ENCODE data around the gene APPL2. TPM values are rescaled to one million over a fixed set of nuclear protein-coding genes. Genes with fewer than 3 reads are reported as not detected.

The APPL2 gene
- total RNA-seq, 1 experiment from 2014 or later = 26.7 TPM

DNA sequence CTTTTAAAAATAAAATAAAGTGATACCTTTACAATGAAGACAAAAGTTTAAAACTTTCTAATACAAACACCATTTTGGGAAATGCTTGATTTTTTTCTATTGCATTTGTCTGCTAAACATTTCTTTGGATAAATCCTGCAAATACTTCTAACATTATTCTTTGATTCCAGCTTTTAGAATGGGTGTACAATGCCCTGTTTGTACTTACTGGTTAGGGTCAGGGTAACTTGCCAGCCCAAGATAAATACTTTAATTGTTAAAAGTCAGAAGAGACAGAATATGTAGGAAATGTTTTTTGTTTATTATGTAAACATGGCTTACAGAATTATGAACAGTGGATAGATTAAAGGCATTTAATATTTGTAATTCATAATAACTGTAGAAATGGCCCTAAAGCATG is 68.0 kb downstream of the APPL2 start:
- no peaks in the 10 kb centered on the region for H3K9me3 ChIP-seq (ENCODE audit: low read depth, low read length, poor library complexity, severe bottlenecking)
- H3K27me3 ChIP-seq (replicated peaks; ENCODE audit: insufficient read depth, low read depth, low read length, poor library complexity) = no peaks in the 10 kb centered on the region
- CTCF ChIA-PET = no interaction called here
- no peak overlapping the region for H3K27ac ChIP-seq (ENCODE audit: low read depth, low read length, poor library complexity, severe bottlenecking)
- intact Hi-C loops (cut with micrococcal nuclease; ENCODE audit: unreplicated experiment) = no loop called here
- no peaks in the 10 kb centered on the region for H3K4me1 ChIP-seq (ENCODE audit: insufficient read depth, low read length, poor library complexity, severe bottlenecking)
- DNase-seq (ENCODE audit: low spot score) = no peak
- POLR2A ChIA-PET (ENCODE audit: low non-redundant PET) = interaction anchor here (0.6 kb wide), 1 partner anchor 573 kb away, joined by 3 read pairs; no protein-coding TSS in a partner anchor
- no TSS peak for BruUV-seq (replicated peaks)
- H3K36me3 ChIP-seq (ENCODE audit: insufficient read depth, low read length, poor library complexity, severe bottlenecking) = peaks cover 34% of the 10 kb centered on the region
- no peak overlapping the region for H3K4me3 ChIP-seq (ENCODE audit: low read depth, low read length, poor library complexity, severe bottlenecking)
- no peak for TF ChIP-seq EZH2 (IDR thresholded peaks at IDR 0.05; ENCODE audit: borderline replicate concordance, low read depth, low read length, poor library complexity, severe bottlenecking)
- TF ChIP-seq, protein P1, sequence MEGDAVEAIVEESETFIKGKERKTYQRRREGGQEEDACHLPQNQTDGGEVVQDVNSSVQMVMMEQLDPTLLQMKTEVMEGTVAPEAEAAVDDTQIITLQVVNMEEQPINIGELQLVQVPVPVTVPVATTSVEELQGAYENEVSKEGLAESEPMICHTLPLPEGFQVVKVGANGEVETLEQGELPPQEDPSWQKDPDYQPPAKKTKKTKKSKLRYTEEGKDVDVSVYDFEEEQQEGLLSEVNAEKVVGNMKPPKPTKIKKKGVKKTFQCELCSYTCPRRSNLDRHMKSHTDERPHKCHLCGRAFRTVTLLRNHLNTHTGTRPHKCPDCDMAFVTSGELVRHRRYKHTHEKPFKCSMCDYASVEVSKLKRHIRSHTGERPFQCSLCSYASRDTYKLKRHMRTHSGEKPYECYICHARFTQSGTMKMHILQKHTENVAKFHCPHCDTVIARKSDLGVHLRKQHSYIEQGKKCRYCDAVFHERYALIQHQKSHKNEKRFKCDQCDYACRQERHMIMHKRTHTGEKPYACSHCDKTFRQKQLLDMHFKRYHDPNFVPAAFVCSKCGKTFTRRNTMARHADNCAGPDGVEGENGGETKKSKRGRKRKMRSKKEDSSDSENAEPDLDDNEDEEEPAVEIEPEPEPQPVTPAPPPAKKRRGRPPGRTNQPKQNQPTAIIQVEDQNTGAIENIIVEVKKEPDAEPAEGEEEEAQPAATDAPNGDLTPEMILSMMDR (conservative IDR thresholded peaks at IDR 0.05; ENCODE audit: low read depth, low read length) = no peak

DNA sequence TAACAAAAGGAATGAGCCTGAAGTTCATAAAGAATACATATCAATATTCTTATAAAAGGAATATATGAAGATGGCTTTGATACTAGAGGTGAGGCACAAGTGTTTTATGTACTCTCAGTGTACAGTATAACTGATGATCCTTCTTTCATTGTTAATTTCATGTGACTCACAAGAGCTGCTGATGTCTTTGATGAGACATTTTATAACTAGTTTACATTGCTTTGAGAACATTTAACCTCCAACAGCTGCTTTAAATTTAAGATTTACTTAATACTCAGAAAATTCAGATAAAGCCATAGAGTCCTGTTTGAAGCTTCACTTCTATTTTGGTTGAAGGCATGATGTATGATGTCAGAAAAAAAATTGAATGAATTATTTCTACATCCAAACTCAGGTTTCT is 68.6 kb downstream of the APPL2 start:
- no TSS peak for BruUV-seq (replicated peaks)
- Histone ChIP-seq H3K4me3 (ENCODE audit: low read depth, low read length, poor library complexity, severe bottlenecking) (no peak overlapping the region), H3K27me3 (replicated peaks; ENCODE audit: insufficient read depth, low read depth, low read length, poor library complexity) (no peaks in the 10 kb centered on the region), H3K27ac (ENCODE audit: low read depth, low read length, poor library complexity, severe bottlenecking) (no peak overlapping the region), H3K36me3 (ENCODE audit: insufficient read depth, low read length, poor library complexity, severe bottlenecking) (peaks cover 34% of the 10 kb centered on the region), H3K4me1 (ENCODE audit: insufficient read depth, low read length, poor library complexity, severe bottlenecking) (no peaks in the 10 kb centered on the region), H3K9me3 (ENCODE audit: low read depth, low read length, poor library complexity, severe bottlenecking) (no peaks in the 10 kb centered on the region)
- no peak for DNase-seq (ENCODE audit: low spot score)
- CTCF ChIA-PET = no interaction called here
- intact Hi-C loops (cut with micrococcal nuclease; ENCODE audit: unreplicated experiment) = no loop called here
- POLR2A ChIA-PET (ENCODE audit: low non-redundant PET) = no interaction called here
- TF ChIP-seq EZH2 (IDR thresholded peaks at IDR 0.05; ENCODE audit: borderline replicate concordance, low read depth, low read length, poor library complexity, severe bottlenecking) = no peak
- TF ChIP-seq, protein P1 (conservative IDR thresholded peaks at IDR 0.05; ENCODE audit: low read depth, low read length) = no peak

DNA sequence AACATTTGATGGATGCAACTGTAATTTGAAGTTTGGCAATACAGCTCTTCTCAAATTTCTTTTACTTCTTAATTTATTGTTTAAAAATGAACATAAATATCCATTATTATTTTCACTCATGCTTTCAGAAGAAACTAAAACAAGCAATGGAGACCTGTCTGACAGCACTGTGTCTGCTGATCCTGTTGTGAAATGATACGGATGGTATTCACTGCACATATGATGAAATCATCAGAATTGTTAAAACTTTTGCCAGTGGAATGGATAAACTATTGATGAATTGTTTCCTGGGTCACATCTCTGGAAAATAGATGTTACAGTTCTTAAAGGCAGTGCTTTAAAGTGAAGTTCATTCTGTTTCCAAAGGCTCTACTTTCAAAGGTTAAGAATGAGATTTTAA is 69.2 kb downstream of the APPL2 start:
- Histone ChIP-seq H3K36me3 (ENCODE audit: insufficient read depth, low read length, poor library complexity, severe bottlenecking) (peaks cover 39% of the 10 kb centered on the region), H3K4me1 (ENCODE audit: insufficient read depth, low read length, poor library complexity, severe bottlenecking) (no peaks in the 10 kb centered on the region), H3K9me3 (ENCODE audit: low read depth, low read length, poor library complexity, severe bottlenecking) (no peaks in the 10 kb centered on the region), H3K4me3 (ENCODE audit: low read depth, low read length, poor library complexity, severe bottlenecking) (no peak overlapping the region), H3K27me3 (replicated peaks; ENCODE audit: insufficient read depth, low read depth, low read length, poor library complexity) (no peaks in the 10 kb centered on the region), H3K27ac (ENCODE audit: low read depth, low read length, poor library complexity, severe bottlenecking) (no peak overlapping the region)
- ChIA-PET POLR2A (ENCODE audit: low non-redundant PET) (no interaction called here), CTCF (no interaction called here)
- no TSS peak for BruUV-seq (replicated peaks)
- intact Hi-C loops (cut with micrococcal nuclease; ENCODE audit: unreplicated experiment) = no loop called here
- no peak for DNase-seq (ENCODE audit: low spot score)
- no peak for TF ChIP-seq EZH2 (IDR thresholded peaks at IDR 0.05; ENCODE audit: borderline replicate concordance, low read depth, low read length, poor library complexity, severe bottlenecking)
- TF ChIP-seq, protein P1 (conservative IDR thresholded peaks at IDR 0.05; ENCODE audit: low read depth, low read length) = no peak

Data from A673 (cell line).